Stimulated activated CD4-positive, alpha-beta T cell treated with anti-CD3 and anti-CD28 coated beads, TNF-alpha, amount 100 ng/mL, for 4 hours (primary cell): ENCODE results near the gene COMMD10.

Source experiments
- DNase-seq, 3 experiments: peaks; one replicate each; pipeline ENCODE4 v3.0.0-alpha.2; 2020; ENCODE audit warnings: low read depth in 3 of 3

Gene COMMD10

DNA sequence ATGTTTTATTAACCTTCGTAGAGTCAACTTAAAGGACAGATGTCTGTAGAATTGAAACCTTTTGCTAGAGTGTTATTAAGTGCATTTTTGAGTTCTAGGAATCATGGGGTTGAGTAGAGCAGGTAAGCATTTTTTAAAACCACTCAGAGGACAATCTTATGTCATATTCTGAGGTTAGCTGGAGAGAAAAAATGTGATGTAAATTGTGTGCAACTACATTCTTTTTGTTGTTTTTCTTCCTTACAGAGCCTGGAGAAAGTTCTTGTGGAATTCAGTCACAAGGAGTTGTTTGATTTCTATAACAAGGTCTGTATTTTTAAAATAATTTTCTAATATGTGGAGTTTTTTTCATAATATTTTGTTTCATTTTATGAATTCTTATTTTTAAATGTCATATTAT, 206.4 kb downstream of the COMMD10 start:
- no peak for DNase-seq

DNA sequence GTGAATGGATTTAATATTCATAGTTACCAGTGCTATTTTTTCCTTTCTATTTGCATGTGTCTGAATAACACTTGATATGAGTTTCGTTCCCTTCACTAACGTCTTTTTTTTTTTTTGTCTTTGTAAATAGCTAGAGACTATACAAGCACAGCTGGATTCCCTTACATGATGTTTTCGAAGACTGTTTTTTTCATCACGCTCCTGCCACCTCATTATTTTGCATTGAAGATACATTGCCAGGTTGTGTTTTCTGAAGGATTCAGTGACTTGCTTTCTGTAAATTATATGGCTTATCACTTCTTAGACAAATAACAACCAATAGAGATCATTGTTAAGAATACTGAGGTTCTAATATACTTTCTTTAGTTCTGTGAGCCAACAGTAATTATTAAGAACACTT, 207.5 kb downstream of the COMMD10 start:
- no peak for DNase-seq

DNA sequence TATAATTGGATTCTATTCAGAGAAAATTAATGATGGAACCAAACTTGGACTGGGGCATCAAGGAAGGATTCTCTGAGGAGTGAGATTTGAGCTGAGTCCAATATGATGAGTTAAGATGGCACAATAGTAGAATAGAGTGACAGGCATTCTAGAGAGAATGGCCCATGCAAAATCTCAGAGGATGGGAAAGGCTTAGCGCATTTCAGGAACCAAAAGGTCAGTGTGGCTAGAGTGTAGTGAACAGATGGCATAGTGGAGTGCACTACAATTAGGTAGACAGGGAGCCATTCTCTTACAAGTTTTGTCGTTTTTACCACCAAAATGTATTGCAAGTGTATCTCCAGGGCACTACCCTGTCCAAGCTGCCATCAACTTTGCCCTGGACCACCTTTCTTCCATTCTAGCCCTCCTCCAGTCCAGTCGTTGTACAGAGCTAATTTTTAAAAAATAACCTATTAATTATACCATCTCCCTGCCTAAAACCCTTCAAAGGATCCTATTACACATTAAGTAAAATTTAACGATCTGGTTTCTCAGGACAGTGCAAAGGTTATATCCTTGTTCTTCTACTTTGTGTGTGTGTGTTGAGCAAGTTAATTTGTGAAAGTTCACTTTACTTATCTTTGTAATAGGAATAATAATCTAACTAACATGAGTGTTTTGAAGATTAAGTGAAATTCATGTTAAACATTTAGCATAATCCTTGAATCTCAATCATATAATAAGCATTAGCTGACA, 211.7 kb downstream of the COMMD10 start:
- DNase-seq: no peak

DNA sequence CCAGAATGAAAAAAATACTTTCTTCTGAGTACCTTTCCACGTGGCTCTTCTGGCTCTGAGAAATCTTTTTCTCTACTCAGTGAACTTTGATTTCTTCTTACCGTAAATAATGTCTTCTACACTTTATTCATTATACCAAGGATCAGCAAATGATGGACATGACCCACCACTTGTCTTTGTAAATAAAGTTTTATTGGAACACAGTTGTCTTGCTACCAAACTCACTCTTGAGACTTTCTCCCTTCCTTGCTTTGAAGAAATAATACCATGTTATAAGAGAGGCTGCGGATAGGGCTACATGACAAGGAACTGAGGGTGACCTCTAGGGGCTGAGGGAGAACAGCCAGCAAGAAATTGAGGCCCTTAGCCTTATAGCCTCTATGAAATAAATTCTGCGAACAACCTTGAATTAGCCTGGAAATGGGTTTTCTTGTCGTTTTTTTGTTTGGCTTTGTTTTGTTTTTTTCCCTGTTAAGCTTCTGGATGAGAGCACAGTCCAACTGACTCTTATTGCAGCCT, 212.5 kb downstream of the COMMD10 start:
- DNase-seq: no peak

DNA sequence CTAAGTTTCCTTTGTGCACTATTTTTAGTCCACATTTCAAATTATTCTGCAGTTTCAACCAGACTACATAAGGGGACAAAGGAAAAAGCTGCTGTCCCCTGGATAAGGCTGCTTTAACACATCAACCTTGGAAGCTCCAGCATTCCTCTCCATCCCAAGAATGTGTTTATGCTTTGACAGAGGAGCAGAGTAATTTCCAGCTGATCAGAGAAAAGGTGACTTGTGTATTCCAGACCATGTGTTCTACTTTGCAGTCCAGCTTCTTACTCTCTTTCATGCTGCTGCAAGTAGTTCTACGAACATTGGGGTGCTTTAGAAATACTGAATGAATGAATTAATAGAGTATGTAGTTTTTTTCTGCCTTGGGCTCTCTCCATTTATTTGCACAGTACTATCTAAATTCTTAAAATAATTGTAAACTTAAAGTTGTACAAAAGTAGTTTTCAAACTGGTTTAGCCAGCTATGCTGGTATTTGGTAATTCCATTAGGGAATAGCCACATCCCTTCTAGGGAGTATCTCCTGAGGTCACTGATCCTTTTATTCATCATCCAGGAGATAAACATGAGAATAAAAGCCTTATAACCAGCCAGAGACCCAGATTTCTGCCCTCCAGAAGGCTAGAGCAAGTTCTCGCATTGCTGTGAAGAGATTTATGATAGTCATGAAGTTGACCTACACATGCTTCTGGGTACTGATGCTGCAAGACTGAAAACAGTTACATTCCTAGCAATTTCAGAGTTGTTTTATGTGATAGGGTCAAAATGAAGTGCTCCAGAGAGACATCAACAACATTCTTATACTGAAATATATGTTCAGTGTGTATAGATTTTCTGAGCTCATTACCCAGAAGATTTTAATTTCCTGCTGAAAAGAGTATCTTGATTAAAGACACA, 215.2 kb downstream of the COMMD10 start:
- no peak for DNase-seq

DNA sequence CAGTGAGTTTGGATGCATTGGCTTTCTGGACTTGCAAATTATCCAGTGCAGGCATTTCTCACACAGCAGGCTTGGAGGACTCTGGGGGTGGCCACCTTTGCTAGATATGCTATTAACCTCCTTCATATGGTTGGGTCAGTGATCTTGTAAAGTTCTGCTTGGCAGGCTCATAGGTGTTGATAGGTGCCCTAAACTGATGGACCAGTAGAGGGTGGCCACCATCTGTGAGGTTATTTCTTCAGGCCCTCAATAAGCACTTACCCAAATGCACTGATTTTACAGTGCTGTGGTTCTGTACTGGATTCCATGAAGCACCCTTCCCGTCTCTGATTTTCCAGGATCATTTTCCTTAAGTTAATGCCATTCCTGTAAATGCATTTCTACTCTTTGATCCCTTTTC, 216.3 kb downstream of the COMMD10 start:
- DNase-seq: no peak

DNA sequence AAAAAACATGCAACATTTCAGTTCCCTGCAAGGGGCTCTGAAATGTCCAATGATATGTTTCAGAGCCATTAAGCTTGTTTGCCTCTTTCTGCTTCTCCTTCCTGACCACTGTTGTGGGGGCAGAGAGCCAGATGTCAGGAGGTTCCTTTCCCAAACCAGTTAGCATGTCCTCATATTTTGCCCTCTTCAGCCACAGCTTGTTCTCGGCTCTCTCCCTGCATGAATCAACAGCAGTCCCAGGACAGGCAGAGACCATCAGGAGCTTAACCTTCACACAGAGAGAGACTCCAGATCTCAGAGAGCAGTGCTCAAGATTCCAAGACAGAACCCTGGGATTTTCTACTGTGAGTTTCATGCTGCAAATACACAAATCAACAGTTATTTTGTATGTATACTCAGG, 218.5 kb downstream of the COMMD10 start:
- no peak for DNase-seq

DNA sequence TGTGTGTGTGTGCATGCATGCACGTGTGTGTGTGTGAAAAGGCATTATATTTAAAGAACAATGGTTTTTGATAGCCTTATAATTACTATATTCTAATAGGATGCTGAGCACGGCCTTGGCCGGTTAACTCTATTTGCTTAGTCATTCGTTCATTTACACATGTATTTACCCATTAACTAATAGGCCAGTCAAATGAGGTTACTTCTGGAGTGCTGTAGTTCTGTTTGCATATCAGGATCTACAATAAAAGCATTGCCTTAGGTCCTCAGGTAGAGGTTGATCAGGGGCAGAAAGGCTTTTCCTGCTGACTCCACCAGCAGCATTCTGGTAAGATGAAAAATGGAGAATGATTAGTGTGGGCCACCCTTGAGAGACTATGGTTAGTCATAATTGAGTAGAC, 219.0 kb downstream of the COMMD10 start:
- no peak for DNase-seq

DNA sequence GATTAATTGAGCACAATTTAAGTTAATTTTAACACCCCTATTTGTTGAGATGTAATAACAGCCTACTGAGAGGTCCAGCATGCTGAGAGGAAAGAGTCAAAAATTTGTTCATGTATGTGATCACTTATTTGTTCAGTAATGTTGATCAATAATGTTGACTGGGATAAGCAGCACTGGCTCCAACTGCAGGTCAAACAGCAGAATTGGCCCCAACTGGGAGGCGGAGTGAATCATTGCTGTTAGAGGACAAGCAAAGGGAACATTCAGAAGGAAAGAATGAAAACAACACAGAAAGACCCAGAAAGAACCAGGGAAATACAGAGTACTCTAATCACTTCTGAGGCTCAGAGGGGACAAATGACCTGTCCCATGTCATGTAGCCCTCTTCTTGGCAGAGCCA, 221.1 kb downstream of the COMMD10 start:
- no peak for DNase-seq

DNA sequence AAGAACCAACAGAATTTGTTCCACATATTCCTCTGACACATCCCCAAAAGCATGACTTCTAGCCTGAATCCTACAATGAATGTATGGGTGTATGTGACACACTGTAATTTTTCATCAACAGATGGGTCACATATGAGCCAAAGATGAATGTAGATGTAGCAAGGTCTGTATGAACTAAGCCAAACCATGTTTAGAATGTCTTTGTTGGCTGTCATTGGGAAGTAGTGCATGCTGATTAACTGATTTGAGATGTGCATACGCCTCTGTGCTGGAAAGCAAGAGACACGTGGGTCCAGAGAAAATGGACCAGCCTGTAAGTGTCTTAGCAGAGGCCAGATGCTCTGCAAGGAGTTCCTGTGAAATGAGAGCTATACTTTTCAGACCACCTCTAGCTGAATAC, 222.0 kb downstream of the COMMD10 start:
- no peak for DNase-seq

DNA sequence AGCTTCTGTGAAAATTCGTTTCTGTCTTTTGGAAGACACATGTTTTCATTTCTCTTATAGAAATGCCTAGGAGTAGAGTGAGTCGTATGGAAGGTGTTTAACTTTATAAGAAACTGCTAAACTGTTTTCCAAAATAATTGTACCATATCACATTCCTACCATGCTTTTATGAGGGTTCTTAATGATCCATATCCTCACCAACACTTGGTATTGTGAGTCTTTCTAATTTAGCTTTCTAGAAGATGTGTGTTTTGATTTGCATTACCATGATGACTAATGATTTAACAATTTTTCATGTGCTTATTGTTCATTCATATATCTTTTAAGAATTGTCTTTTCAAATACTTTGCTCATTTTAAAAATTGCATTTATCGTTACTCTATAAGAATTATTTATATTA, 223.6 kb downstream of the COMMD10 start:
- DNase-seq: no peak

DNA sequence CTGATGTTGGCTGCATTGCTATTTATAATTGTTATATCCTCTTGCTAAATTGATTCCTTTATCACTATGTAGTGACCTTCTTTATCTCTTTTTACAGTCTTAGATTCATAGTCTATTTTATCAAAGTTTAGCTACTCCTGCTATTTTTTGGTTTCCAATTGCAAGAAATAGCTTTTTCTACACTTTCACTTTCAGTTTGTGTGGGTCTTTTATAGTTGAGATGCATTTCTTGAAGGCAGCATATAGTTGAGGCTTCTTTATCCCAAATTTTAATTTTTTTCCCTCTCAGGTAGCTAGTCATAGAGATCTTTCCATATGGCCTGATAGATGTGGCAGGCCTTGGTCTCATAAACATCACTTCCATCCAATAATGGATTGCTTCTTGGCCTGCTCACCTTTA, 228.5 kb downstream of the COMMD10 start:
- no peak for DNase-seq

DNA sequence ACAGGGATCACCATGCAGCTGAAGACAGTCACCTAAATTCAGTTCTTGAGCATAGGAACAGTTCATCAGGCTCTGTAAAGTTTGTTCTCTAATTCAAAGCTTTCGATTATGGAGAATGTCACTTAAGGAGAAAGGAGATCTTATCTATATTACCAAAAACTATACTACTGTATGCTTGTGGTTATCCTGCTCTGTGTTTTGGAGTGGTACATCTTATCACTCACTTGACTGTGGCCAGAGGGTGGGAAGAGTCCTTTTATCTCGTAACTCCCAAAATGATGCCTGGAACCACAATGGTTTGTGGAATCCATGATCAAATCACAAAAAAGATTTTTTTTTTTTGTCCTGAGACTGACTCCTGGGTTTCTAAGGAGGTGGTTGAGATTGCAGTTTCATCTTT, 230.7 kb downstream of the COMMD10 start:
- DNase-seq: no peak

DNA sequence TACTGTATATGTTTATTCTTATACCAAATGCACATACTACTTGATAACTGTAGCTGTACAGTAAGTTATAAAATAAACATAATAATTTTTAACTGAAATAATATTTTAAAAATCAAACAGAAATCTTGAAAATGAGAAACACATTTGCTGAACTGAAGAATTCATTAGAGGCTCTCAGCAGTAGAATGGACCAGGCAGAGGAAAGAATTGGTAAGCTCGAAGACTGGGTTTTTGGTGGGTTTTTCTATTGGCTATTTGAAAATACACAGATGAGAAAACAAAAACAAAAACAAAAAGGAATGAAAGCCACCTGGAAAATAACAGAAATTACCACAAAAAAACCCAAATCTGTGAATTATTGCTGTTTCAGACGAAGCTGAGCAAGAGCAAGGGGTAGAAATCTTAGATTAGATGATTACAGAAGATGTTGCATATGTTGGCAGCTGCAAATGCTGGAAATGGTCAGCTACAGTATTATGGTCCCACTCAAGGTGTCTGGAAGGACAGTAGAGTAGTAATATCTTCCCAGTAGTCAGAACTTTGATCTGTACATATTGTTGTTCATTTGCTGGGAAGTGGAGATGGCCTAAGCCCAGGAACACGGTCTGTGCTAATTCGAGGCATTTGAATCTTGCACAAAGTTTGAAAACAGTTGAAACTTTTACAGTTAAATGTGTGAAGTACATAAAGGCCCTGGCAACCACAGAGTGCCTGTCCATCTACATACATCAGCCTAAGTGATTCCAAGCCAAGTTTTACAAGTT, 233.4 kb downstream of the COMMD10 start:
- no peak for DNase-seq

DNA sequence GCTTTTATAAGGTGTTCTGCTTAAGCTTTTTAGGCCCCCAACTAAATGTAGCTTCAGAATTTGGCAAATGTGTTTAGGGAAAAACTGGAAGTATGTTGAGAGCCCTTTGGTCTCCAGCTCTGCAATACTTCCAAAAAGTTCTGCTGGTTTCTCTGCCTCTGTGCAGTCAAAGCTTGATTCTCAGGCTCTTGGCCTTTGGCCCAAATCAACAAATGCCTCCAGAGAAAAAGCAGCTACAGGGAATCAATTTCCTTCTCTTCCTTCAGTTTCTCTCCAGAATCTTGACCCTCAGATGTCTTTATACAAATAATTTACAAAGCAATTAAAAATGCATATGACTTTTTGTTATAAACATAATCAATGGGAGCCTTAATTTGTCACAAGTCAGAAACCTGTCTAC, 235.7 kb downstream of the COMMD10 start:
- DNase-seq: no peak

DNA sequence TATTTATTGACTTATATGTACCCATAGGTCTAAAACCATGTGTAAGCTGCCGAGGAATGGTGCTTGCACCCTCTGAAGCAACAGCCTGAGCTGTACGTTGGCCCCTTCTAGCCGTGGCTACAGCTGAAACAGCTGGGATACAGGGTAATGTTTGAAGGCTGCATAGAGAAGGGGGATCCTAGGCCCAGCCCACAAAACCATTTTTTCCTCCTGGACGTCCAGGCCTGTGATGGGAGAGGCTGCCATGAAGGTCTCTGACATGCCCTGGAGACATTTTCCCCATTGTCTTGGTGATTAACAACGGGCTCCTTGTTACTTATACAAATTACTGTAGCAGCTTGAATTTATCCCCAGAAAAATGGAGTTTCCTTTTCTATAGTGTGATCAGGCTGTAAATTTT, 244.7 kb downstream of the COMMD10 start:
- no peak for DNase-seq

DNA sequence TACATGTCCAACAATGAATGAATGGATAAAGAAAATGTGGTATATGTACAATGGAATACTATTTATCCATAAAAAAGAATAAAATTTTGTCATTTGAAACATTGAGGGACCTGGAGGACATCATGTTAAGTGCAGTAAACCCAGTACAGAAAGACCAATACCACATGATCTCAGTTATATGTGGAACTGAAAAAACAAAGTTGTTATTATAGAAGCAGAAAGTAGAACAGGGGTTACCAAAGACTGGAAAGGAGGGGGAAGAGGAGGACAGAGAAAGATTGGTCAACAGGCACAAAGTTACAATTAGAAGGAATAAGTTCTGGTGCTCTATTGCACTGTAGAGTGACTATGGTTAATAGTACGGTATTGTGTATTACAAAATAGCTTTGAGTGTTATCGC, 256.0 kb downstream of the COMMD10 start:
- DNase-seq: no peak
